Left lung (tissue), 10 donors: ENCODE measurements around the gene FNDC3B. TPM values are rescaled to one million over a fixed set of nuclear protein-coding genes. Genes with fewer than 3 reads are reported as not detected.
A peak's percentile ranks its signal among the peaks of the same experiment; 100 is the strongest.

Experiments
- ATAC-seq: fragments of 200-7000 bp; cut with Tn5 transposase; one replicate; pipeline ENCODE4 v1.9.1; 2020; ENCODE audit warnings: moderate library complexity
- DNase-seq, 4 donors: peaks; one replicate each; pipeline ENCODE4 v3.0.0-alpha.2; 2013 to 2020
- H3K27ac ChIP-seq, 2 donors: fragments of 200-600 bp; sonication (generic) in 1 of 2; one replicate each; pipeline versions ENCODE4 v1.5.0 to v1.8.0; 2020 to 2021
- H3K27me3 ChIP-seq, 2 donors: fragments of 200-600 bp; sonication (generic) in 1 of 2; one replicate each; pipeline versions ENCODE4 v1.5.0 to v1.8.0; 2020 to 2021
- H3K36me3 ChIP-seq, 2 donors: fragments of 200-600 bp; sonication (generic) in 1 of 2; one replicate each; pipeline versions ENCODE4 v1.5.0 to v1.8.0; 2020 to 2021
- H3K4me1 ChIP-seq, 2 donors: fragments of 200-600 bp; one replicate each; pipeline ENCODE4 v1.8.0; 2021
- H3K4me3 ChIP-seq, 2 donors: fragments of 200-600 bp; sonication (generic) in 1 of 2; one replicate each; pipeline versions ENCODE4 v1.5.0 to v1.8.0; 2020 to 2021; ENCODE audit warnings: mild to moderate bottlenecking in 1 of 2
- H3K9me3 ChIP-seq, 2 donors: fragments of 200-600 bp; sonication (generic) in 1 of 2; one replicate each; pipeline versions ENCODE4 v1.5.0 to v1.8.0; 2020 to 2021
- CTCF ChIP-seq, 2 donors: fragments of 200-600 bp; sonication (generic) in 1 of 2; IDR thresholded peaks; one replicate each; pipeline versions ENCODE4 v1.5.0 to v1.8.0; 2021; ENCODE audit warnings: antibody characterized with exemption in 2 of 2
- intact Hi-C, 2 donors: fragments of 100-400 bp; cut with DNase I; formaldehyde crosslinking; loops; one replicate each; pipeline versions ENCODE4 v1.11.2 to v1.14.2; 2022
- polyA plus RNA-seq, 6 donors: library from polyadenylated mRNA; unstranded; fragments of 120-200 nt; gene quantifications; one replicate each; pipeline ENCODE4 v1.2.1, GENCODE V29; 2013; ENCODE audit not compliant: insufficient read length in 6 of 6
- total RNA-seq, 2 donors: library from RNA; stranded (reverse); fragmentation: NEBNext Ultra II Directional; extraction: Animal tissue kit (Norgen Biotek cat#: 25700); gene quantifications; one replicate each; pipeline ENCODE4 v1.2.1, GENCODE V29; 2021
- donor health status: DM: no; HTN: yes; CAD: no.
- donor health status: DM: no; HTN: no; CAD: no.

FNDC3B gene
- total and polyA plus RNA-seq, 8 donors: 35.2 to 185 (median 42.3) TPM

GRCh38 chr3:172289583-172289982, 250.2 kb downstream of the FNDC3B start:
- Histone ChIP-seq H3K9me3 (no peaks in the 10 kb centered on the region), H3K4me3 (no peak overlapping the region), H3K4me1 (peaks cover 9 to 42% of the 10 kb centered on the region in 2 donors), H3K36me3 (peaks cover 0 to 71% of the 10 kb centered on the region in 2 donors), H3K27me3 (no peaks in the 10 kb centered on the region), H3K27ac (peak overlapping the region; percentile 8 to 48)
- DNase-seq (no peak), ATAC-seq (peak; percentile 38)
- intact Hi-C loops: no loop called here
- peak; percentile 19 to 38 for TF ChIP-seq CTCF (IDR thresholded peaks at IDR 0.05)

- DNase-seq: no peak
- ATAC-seq: no peak
- H3K36me3 ChIP-seq: peaks cover 0 to 79% of the 10 kb centered on the region in 2 donors
- H3K27me3 ChIP-seq: no peaks in the 10 kb centered on the region
- peaks cover 9 to 42% of the 10 kb centered on the region in 2 donors for H3K4me1 ChIP-seq
- no peaks in the 10 kb centered on the region for H3K9me3 ChIP-seq
- no peak overlapping the region for H3K4me3 ChIP-seq
- intact Hi-C loops: no loop called here
- no peak for TF ChIP-seq CTCF (IDR thresholded peaks at IDR 0.05)
- peak overlapping the region in 1 of 2 donors; percentile 48 for H3K27ac ChIP-seq
Measured at GRCh38 chr3:172290457-172290856, 251.1 kb downstream of the FNDC3B start.

- Histone ChIP-seq H3K4me3 (no peak overlapping the region), H3K9me3 (no peaks in the 10 kb centered on the region), H3K4me1 (peaks cover 0 to 36% of the 10 kb centered on the region in 2 donors), H3K36me3 (peaks cover 0 to 83% of the 10 kb centered on the region in 2 donors), H3K27ac (no peak overlapping the region), H3K27me3 (no peaks in the 10 kb centered on the region)
- DNase-seq (no peak), ATAC-seq (no peak)
- no peak for TF ChIP-seq CTCF (IDR thresholded peaks at IDR 0.05)
- intact Hi-C loops: no loop called here
Measured at GRCh38 chr3:172291650-172292049, 252.3 kb downstream of the FNDC3B start.

- Histone ChIP-seq H3K27ac (no peak overlapping the region), H3K27me3 (no peaks in the 10 kb centered on the region), H3K4me3 (no peak overlapping the region), H3K36me3 (peaks cover 0 to 83% of the 10 kb centered on the region in 2 donors), H3K4me1 (peaks cover 0 to 35% of the 10 kb centered on the region in 2 donors), H3K9me3 (no peaks in the 10 kb centered on the region)
- intact Hi-C loops: no loop called here
- DNase-seq (no peak), ATAC-seq (no peak)
- no peak for TF ChIP-seq CTCF (IDR thresholded peaks at IDR 0.05)
Measured at GRCh38 chr3:172292422-172292821, 253.0 kb downstream of the FNDC3B start.

- no peak overlapping the region for H3K4me3 ChIP-seq
- H3K9me3 ChIP-seq: no peaks in the 10 kb centered on the region
- TF ChIP-seq CTCF (IDR thresholded peaks at IDR 0.05): no peak
- no peak for DNase-seq
- H3K36me3 ChIP-seq: peaks cover 0 to 80% of the 10 kb centered on the region in 2 donors
- intact Hi-C loops: no loop called here
- H3K27ac ChIP-seq: peak overlapping the region in 1 of 2 donors; percentile 63
- peaks cover 0 to 28% of the 10 kb centered on the region in 2 donors for H3K4me1 ChIP-seq
- no peak for ATAC-seq
- H3K27me3 ChIP-seq: no peaks in the 10 kb centered on the region
Measured at GRCh38 chr3:172293093-172293492, 253.7 kb downstream of the FNDC3B start.
